K562 (cell line): Measurements from ENCODE around the gene CDC25B. TPM values are rescaled to one million over a fixed set of nuclear protein-coding genes. Genes with fewer than 3 reads are reported as not detected.

Experiments used
- ATAC-seq: fragments of 200-7000 bp; cut with Tn5 transposase; 3 replicates; pipeline ENCODE4 v1.9.1; 2020; ENCODE audit warnings: moderate library complexity
- BruUV-seq: library from RNA; stranded (reverse); fragments of 400-500 nt; replicated peaks from 2 replicates; lab custom pipeline; 2021; lab: Mats Ljungman, UMichigan
- CTCF ChIA-PET: fragments of 300-600 bp; formaldehyde crosslinking; extraction: SDS; loops from one replicate; lab custom pipeline; 2021; ENCODE audit warnings: low intra/inter-chr PET ratio; lab: Yijun Ruan, JAX
- POLR2A ChIA-PET: fragments of 300-600, 350-650 bp; sonication (Branson Sonifier 250); formaldehyde crosslinking; extraction: SDS; loops from one replicate; lab custom pipeline; 2021; ENCODE audit warnings: antibody characterized with exemption, inconsistent platforms; lab: Yijun Ruan, JAX
- DNase-seq, 4 experiments: peaks; one replicate each; pipeline versions ENCODE4 v3.0.0 to v3.0.0-alpha.2; 2011 to 2018; ENCODE audit warnings: low spot score in 3 of 4, mixed read lengths in 3 of 4; ENCODE audit errors: extremely low read depth in 1 of 4
- FAIRE-seq: peaks from 2 replicates; lab custom pipeline; 2011; peaks lifted over from hg19 to GRCh38; lab: Jason Lieb, UNC
- H2AFZ ChIP-seq: 2 replicates; pipeline ENCODE4 v1.6.0; 2011; ENCODE audit warnings: low read depth, low read length, control low read depth, inconsistent platforms
- H3K27ac ChIP-seq: fragments of 200-600 bp; 3 replicates; pipeline ENCODE4 v1.8.0; 2011; ENCODE audit warnings: low read depth, mild to moderate bottlenecking, control low read depth, inconsistent platforms, low read length, moderate library complexity, mixed read lengths; ENCODE audit errors: extremely low read depth
- H3K27me3 ChIP-seq, 2 experiments: fragments of 300-600 bp in 1 of 2; 2 replicates in 1 of 2; 3 replicates in 1 of 2; pipeline versions ENCODE4 v1.6.0 to v1.8.0; 2011; ENCODE audit warnings: inconsistent platforms in 2 of 2, low read length in 2 of 2, mild to moderate bottlenecking in 1 of 2, mixed read lengths in 1 of 2, moderate library complexity in 1 of 2; ENCODE audit not compliant: control insufficient read depth in 2 of 2, insufficient read depth in 2 of 2
- H3K36me3 ChIP-seq: fragments of 300-600 bp; 3 replicates; pipeline ENCODE4 v1.8.0; 2011; ENCODE audit warnings: mild to moderate bottlenecking, low read length, inconsistent platforms; ENCODE audit not compliant: control insufficient read depth, insufficient read depth
- H3K4me1 ChIP-seq, 2 experiments: fragments of 200-600 bp in 1 of 2; replicated peaks in 1 of 2; 2 replicates in 1 of 2; 3 replicates in 1 of 2; pipeline versions ENCODE4 v1.5.1 to v1.8.0; 2011; ENCODE audit warnings: inconsistent platforms in 2 of 2, low read length in 2 of 2, mild to moderate bottlenecking in 1 of 2, mixed read lengths in 1 of 2, moderate library complexity in 1 of 2; ENCODE audit not compliant: control insufficient read depth in 2 of 2, insufficient read depth in 2 of 2
- H3K4me2 ChIP-seq: 2 replicates; pipeline ENCODE4 v1.6.1; 2011; ENCODE audit warnings: low read length, control low read depth, inconsistent platforms, mixed read lengths; ENCODE audit not compliant: insufficient read depth
- H3K4me3 ChIP-seq: fragments of 200-600 bp; sonication (generic), shearing (Covaris generic); 2 replicates; pipeline ENCODE4 v1.5.1; 2016; ENCODE audit warnings: control low read depth, inconsistent platforms
- H3K79me2 ChIP-seq: fragments of 200-600 bp; 3 replicates; pipeline ENCODE4 v1.8.0; 2011; ENCODE audit warnings: low read length, inconsistent platforms; ENCODE audit not compliant: control insufficient read depth, insufficient read depth
- H3K9ac ChIP-seq, 2 experiments: 2 replicates each; pipeline versions ENCODE4 v1.6.0 to v1.6.1; 2011; ENCODE audit warnings: low read depth in 2 of 2, low read length in 2 of 2, control low read depth in 1 of 2, inconsistent platforms in 1 of 2, mild to moderate bottlenecking in 1 of 2, mixed read lengths in 1 of 2; ENCODE audit not compliant: insufficient read depth in 1 of 2
- H3K9me1 ChIP-seq: one replicate; pipeline ENCODE4 v1.6.0; 2011; ENCODE audit warnings: inconsistent platforms, mild to moderate bottlenecking, low read length, moderate library complexity; ENCODE audit not compliant: control insufficient read depth, insufficient read depth
- H3K9me3 ChIP-seq: replicated peaks from 2 replicates; pipeline ENCODE4 v1.5.1; 2011; ENCODE audit warnings: low read depth, low read length, inconsistent platforms; ENCODE audit not compliant: control insufficient read depth, insufficient read depth
- H4K20me1 ChIP-seq: replicated peaks from 2 replicates; pipeline ENCODE4 v1.6.1; 2011; ENCODE audit warnings: low read length, inconsistent platforms, mixed read lengths; ENCODE audit not compliant: control insufficient read depth, insufficient read depth
- BRCA1 ChIP-seq, 2 experiments: fragments of 450-650 bp in 1 of 2; sonication (generic) in 1 of 2; formaldehyde crosslinking in 1 of 2; IDR thresholded peaks; 2 replicates each; pipeline versions ENCODE4 v1.5.0 to v1.6.1; 2017 to 2020; ENCODE audit warnings: mild to moderate bottlenecking in 1 of 2, missing genetic modification reagents in 1 of 2
- CREM ChIP-seq: IDR thresholded peaks from 2 replicates; pipeline ENCODE4 v1.6.1; 2014; ENCODE audit warnings: antibody characterized with exemption, low read depth
- FOSL1 ChIP-seq: fragments of 200-800 bp; sonication (Bioruptor generic); conservative IDR thresholded peaks from 2 replicates; pipeline ENCODE4 v1.6.1; 2016; ENCODE audit warnings: missing genetic modification characterization, missing compliant biosample characterization
- HDAC2 ChIP-seq: fragments of 450-650 bp; IDR thresholded peaks from 2 replicates; pipeline ENCODE4 v1.6.1; 2016; ENCODE audit warnings: mild to moderate bottlenecking
- HMGN3 ChIP-seq: IDR thresholded peaks from 2 replicates; pipeline ENCODE4 v1.6.1; 2011; ENCODE audit warnings: borderline replicate concordance, low read depth, mild to moderate bottlenecking, mixed read lengths, low read length; ENCODE audit not compliant: insufficient read length; ENCODE audit errors: extremely low read depth
- IFI16 ChIP-seq: fragments of 250-450 bp; sonication (Bioruptor Pico); IDR thresholded peaks from 2 replicates; pipeline ENCODE4 v2.1.2; 2022; ENCODE audit warnings: mild to moderate bottlenecking, inconsistent platforms
- KLF10 ChIP-seq: fragments of 250-450 bp; sonication (Bioruptor Pico); IDR thresholded peaks from 2 replicates; pipeline ENCODE4 v1.6.1; 2021; ENCODE audit warnings: matching md5 sums
- LEF1 ChIP-seq: fragments of 450-650 bp; IDR thresholded peaks from 2 replicates; pipeline ENCODE4 v1.6.1; 2016; ENCODE audit warnings: mild to moderate bottlenecking
- POLR2B ChIP-seq: fragments of 450-650 bp; IDR thresholded peaks from 2 replicates; pipeline ENCODE4 v1.6.1; 2018; ENCODE audit warnings: low read depth; ENCODE audit not compliant: partially characterized antibody
- STAG1 ChIP-seq: sonication (generic); formaldehyde crosslinking; IDR thresholded peaks from 2 replicates; pipeline ENCODE4 v1.5.0; 2020; ENCODE audit warnings: missing genetic modification reagents, borderline replicate concordance
- TEAD4 ChIP-seq, 2 experiments: sonication (generic) in 1 of 2; formaldehyde crosslinking in 1 of 2; IDR thresholded peaks; 2 replicates each; pipeline versions ENCODE4 v1.6.1 to v1.8.0; 2012 to 2022; ENCODE audit warnings: borderline replicate concordance in 1 of 2, inconsistent platforms in 1 of 2, low read length in 1 of 2, mild to moderate bottlenecking in 1 of 2, missing genetic modification reagents in 1 of 2
- ZNF175 ChIP-seq: fragments of 200-800 bp; sonication (Bioruptor generic); IDR thresholded peaks from 2 replicates; pipeline ENCODE4 v1.6.1; 2016; ENCODE audit warnings: low read depth, mild to moderate bottlenecking, missing genetic modification characterization, missing compliant biosample characterization
- ZNF668 ChIP-seq: fragments of 250-450 bp; sonication (Bioruptor Pico); IDR thresholded peaks from 2 replicates; pipeline ENCODE4 v1.8.0; 2022; ENCODE audit warnings: mild to moderate bottlenecking, inconsistent platforms
- WGBS: fragments of 100-300 bp; shearing (Covaris generic); methylation state at CpG from one replicate; pipeline ENCODE4 v1.1.6; 2016; ENCODE audit warnings: low coverage, mixed read lengths; ENCODE audit not compliant: insufficient coverage; ENCODE audit errors: missing lambda C conversion rate; 5-methylcytosine and 5-hydroxymethylcytosine counted together
- in situ Hi-C: fragments of 300-500 bp; cut with MboI; formaldehyde crosslinking; loops from 4 replicates; pipeline ENCODE4 v1.15.0; 2018; ENCODE audit warnings: inconsistent platforms, mixed read lengths
- intact Hi-C: fragments of 100-400 bp; cut with micrococcal nuclease; formaldehyde crosslinking; loops from 2 replicates; pipeline ENCODE4 v1.14.2; 2022
- polyA plus RNA-seq, 8 experiments: library from polyadenylated mRNA; depleted of rRNA in 4 of 8; stranded (reverse) in 5 of 8; unstranded in 3 of 8; fragments of >200 nt; fragmentation: Nextera tagmentation in 2 of 8; fragmentation: Illumina TruSeq in 1 of 8; extraction: Ambion mirVana in 2 of 8; extraction: Trizol in 1 of 8; gene quantifications; 2 replicates each; pipeline versions ENCODE4 v1.2.1 to v1.2.3, GENCODE V29; 2011 to 2014; ENCODE audit warnings: inconsistent platforms in 1 of 8, missing spikeins in 1 of 8
- total RNA-seq, 7 experiments: library from RNA; depleted of rRNA in 6 of 7; stranded (reverse); fragments of >200 nt in 6 of 7; fragmentation: Illumina TruSeq in 2 of 7; extraction: Trizol in 2 of 7; gene quantifications; 2 replicates each; pipeline versions ENCODE4 v1.2.1 to v1.2.3, GENCODE V29; 2011 to 2021; ENCODE audit warnings: low replicate concordance in 1 of 7
- TF ChIP-seq, protein P1 (sequence below): fragments of 250-450 bp; sonication (Bioruptor Pico); IDR thresholded peaks from 2 replicates; pipeline ENCODE4 v1.4.0; 2020; ENCODE audit warnings: mild to moderate bottlenecking
- TF ChIP-seq, protein P2 (sequence below): IDR thresholded peaks from 2 replicates; pipeline ENCODE4 v1.6.1; 2011; ENCODE audit not compliant: insufficient read length; ENCODE audit errors: extremely low read depth
- TF ChIP-seq, protein P3 (sequence below): fragments of 200-800 bp; sonication (Bioruptor generic); IDR thresholded peaks from 2 replicates; pipeline ENCODE4 v1.6.1; 2017; ENCODE audit warnings: missing genetic modification characterization, missing compliant biosample characterization
- TF ChIP-seq, protein P4 (sequence below): fragments of 250-450 bp; sonication (Bioruptor Pico); IDR thresholded peaks from 2 replicates; pipeline ENCODE4 v1.8.0; 2022; ENCODE audit warnings: moderate library complexity, mild to moderate bottlenecking, inconsistent platforms

CDC25B gene
- total and polyA plus RNA-seq, 9 of the 15 experiments (the other 6 are each of a cell fraction or from before 2014, with no cell fraction given) = 2.3 to 35.7 (median 9.5) TPM

DNA sequence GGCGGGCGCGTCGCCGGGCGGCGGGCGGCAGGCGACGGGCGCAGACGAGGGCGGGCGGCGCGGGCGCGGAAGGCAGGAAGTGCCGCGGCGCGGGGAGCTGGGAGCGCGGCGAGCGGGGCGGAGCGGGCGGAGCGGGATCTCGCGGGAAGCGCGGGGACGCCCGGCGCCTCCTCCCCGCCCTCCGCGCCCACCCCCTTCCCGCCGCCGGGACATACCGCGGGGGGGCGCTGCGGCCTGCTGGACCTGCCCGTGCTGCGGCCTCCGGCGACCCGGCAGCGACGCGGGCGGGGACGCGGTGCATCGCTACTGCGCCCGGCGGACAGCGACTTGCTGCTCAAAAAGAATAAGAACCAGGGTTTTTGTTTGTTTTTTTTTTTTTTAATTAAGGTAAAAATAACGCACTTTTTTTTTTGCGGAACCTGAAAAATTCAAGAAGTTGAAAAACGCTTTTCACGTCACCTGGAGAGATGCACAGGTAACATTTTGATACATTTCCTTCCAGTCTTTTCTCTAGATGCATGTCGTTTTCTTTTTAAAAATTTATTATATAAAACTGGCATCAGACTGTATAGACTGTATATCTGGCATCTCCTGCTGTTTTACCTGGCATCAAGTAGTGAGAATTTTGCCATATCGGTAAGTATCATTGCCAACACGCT is 9.3 kb upstream of the CDC25B start, which contains the start of gene CENPB:
Gene CENPB, minus strand, starts transcription at position 76 of the 659 bp plus-strand sequence. CDS start 257 bp downstream, outside the sequence.
- H3K4me1 ChIP-seq = peaks cover 8 to 29% of the 10 kb centered on the region in 2 experiments; a peak in 3 of 5 replicates
- peak within 1 kb of the TSS; percentile 60 to 93 for H3K9ac ChIP-seq
- FAIRE-seq = no peak
- H3K9me3 ChIP-seq = no peaks in the 10 kb centered on the region
- H3K27me3 ChIP-seq = no peaks in the 10 kb centered on the region
- peak within 1 kb of the TSS; percentile 58 for H3K4me3 ChIP-seq
- DNase-seq = peak; percentile 85 to 91 (median 87)
- peak within 1 kb of the TSS; percentile 72 for H3K27ac ChIP-seq
- no TSS peak for BruUV-seq
- H3K79me2 ChIP-seq = peaks cover 31% of the 10 kb centered on the region
- no peaks in the 10 kb centered on the region for H3K9me1 ChIP-seq
- CTCF ChIA-PET = interaction anchor here (0.6 to 3.4 kb wide), 7 partner anchors 8 to 406 kb away, joined by 3 to 12 read pairs (median 6); partner anchors contain the start of gene AP5S1
- 30% methylated on average over 8 of the region's 70 CpGs for WGBS
- peak within 1 kb of the TSS; percentile 82 for H2AFZ ChIP-seq
- peaks cover 6% of the 10 kb centered on the region for H4K20me1 ChIP-seq
- peak within 1 kb of the TSS; percentile 86 for H3K4me2 ChIP-seq
- peak; percentile 93 for ATAC-seq
- intact Hi-C loops = loop anchor here (2.0 to 10.0 kb wide), 4 partner anchors 34 to 408 kb away; partner anchors contain the start of genes AP5S1 and MAVS
- POLR2A ChIA-PET = interaction anchor here (0.6 to 1.5 kb wide), 3 partner anchors 9 to 59 kb away, joined by 3 to 4 read pairs (median 3); no protein-coding TSS in a partner anchor
- H3K36me3 ChIP-seq = peaks cover 21% of the 10 kb centered on the region; the same call in 1 of the 3 replicates
- in situ Hi-C loops = no loop called here
- TF ChIP-seq CREM = peak; percentile 54
- no peak for TF ChIP-seq IFI16 (CRISPR knock-in tag)
- TF ChIP-seq ZNF668 (CRISPR knock-in tag) = no peak
- TF ChIP-seq, protein P1, sequence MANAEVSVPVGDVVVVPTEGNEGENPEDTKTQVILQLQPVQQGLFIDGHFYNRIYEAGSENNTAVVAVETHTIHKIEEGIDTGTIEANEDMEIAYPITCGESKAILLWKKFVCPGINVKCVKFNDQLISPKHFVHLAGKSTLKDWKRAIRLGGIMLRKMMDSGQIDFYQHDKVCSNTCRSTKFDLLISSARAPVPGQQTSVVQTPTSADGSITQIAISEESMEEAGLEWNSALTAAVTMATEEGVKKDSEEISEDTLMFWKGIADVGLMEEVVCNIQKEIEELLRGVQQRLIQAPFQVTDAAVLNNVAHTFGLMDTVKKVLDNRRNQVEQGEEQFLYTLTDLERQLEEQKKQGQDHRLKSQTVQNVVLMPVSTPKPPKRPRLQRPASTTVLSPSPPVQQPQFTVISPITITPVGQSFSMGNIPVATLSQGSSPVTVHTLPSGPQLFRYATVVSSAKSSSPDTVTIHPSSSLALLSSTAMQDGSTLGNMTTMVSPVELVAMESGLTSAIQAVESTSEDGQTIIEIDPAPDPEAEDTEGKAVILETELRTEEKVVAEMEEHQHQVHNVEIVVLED (CRISPR knock-in tag) = 0 out of 2 replicates have a peak, but pooled peaks have one; percentile 9
- TF ChIP-seq TEAD4 (IDR thresholded peaks at IDR 0.05; ENCODE audit: low read length) = 0 out of 2 replicates have a peak, but pooled peaks have one; percentile 9
- no peak for TF ChIP-seq TEAD4 (CRISPR knock-in tag; IDR thresholded peaks at IDR 0.05; ENCODE audit: borderline replicate concordance)
- TF ChIP-seq FOSL1 (tag) = 0 out of 2 replicates have a peak, but pooled peaks have one; percentile 36
- TF ChIP-seq HDAC2 = no peak
- peak; percentile 75; the same call in 1 of the 2 replicates for TF ChIP-seq STAG1 (CRISPR knock-in tag)
- TF ChIP-seq, protein P2, sequence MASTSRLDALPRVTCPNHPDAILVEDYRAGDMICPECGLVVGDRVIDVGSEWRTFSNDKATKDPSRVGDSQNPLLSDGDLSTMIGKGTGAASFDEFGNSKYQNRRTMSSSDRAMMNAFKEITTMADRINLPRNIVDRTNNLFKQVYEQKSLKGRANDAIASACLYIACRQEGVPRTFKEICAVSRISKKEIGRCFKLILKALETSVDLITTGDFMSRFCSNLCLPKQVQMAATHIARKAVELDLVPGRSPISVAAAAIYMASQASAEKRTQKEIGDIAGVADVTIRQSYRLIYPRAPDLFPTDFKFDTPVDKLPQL = no peak
- no peak for TF ChIP-seq LEF1
- TF ChIP-seq HMGN3 = no peak
- TF ChIP-seq ZNF175 (CRISPR knock-in tag) = no peak
- TF ChIP-seq, protein P3, sequence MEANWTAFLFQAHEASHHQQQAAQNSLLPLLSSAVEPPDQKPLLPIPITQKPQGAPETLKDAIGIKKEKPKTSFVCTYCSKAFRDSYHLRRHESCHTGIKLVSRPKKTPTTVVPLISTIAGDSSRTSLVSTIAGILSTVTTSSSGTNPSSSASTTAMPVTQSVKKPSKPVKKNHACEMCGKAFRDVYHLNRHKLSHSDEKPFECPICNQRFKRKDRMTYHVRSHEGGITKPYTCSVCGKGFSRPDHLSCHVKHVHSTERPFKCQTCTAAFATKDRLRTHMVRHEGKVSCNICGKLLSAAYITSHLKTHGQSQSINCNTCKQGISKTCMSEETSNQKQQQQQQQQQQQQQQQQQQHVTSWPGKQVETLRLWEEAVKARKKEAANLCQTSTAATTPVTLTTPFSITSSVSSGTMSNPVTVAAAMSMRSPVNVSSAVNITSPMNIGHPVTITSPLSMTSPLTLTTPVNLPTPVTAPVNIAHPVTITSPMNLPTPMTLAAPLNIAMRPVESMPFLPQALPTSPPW (CRISPR knock-in tag) = peak; percentile 95
- TF ChIP-seq, protein P4, sequence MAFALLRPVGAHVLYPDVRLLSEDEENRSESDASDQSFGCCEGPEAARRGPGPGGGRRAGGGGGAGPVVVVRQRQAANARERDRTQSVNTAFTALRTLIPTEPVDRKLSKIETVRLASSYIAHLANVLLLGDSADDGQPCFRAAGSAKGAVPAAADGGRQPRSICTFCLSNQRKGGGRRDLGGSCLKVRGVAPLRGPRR (CRISPR knock-in tag) = no peak
- TF ChIP-seq POLR2B = no peak
- TF ChIP-seq BRCA1 (IDR thresholded peaks at IDR 0.05) = no peak
- no peak for TF ChIP-seq BRCA1 (CRISPR knock-in tag; IDR thresholded peaks at IDR 0.05)
- no peak for TF ChIP-seq KLF10
